Right hindlimb (tissue), 1 donor: ENCODE results near the gene SORCS2.
A peak's percentile ranks its signal among the peaks of the same experiment; 100 is the strongest.

Experiments
- DNase-seq: peaks from one replicate; pipeline ENCODE4 v3.0.0-alpha.2; 2018

SORCS2 gene

GRCh38 chr4:7704625-7705024 is 512.3 kb downstream of the SORCS2 start:
- DNase-seq, result no peak

- DNase-seq, result peak; percentile 68
Observed at GRCh38 chr4:7705062-7705461, 512.7 kb downstream of the SORCS2 start.

GRCh38 chr4:7705593-7705992 is 513.3 kb downstream of the SORCS2 start:
- no peak for DNase-seq

GRCh38 chr4:7708238-7708637 is 515.9 kb downstream of the SORCS2 start:
- no peak for DNase-seq

- no peak for DNase-seq
Observed at GRCh38 chr4:7708981-7709380, 516.6 kb downstream of the SORCS2 start.

- DNase-seq, result no peak
Observed at GRCh38 chr4:7709431-7709830, 517.1 kb downstream of the SORCS2 start.

- no peak for DNase-seq
Observed at GRCh38 chr4:7710126-7710525, 517.8 kb downstream of the SORCS2 start.

- DNase-seq, result no peak
Observed at GRCh38 chr4:7710576-7711306, 518.4 kb downstream of the SORCS2 start.

- DNase-seq, result no peak
Observed at GRCh38 chr4:7711307-7711963, 519.1 kb downstream of the SORCS2 start.

- DNase-seq, result no peak
Observed at GRCh38 chr4:7712021-7712671, 519.8 kb downstream of the SORCS2 start.

- DNase-seq, result no peak
Observed at GRCh38 chr4:7713757-7714156, 521.4 kb downstream of the SORCS2 start.

GRCh38 chr4:7714176-7714575 is 521.8 kb downstream of the SORCS2 start:
- DNase-seq, result no peak

- no peak for DNase-seq
Observed at GRCh38 chr4:7714738-7715137, 522.4 kb downstream of the SORCS2 start.

GRCh38 chr4:7715271-7716009 is 523.1 kb downstream of the SORCS2 start:
- no peak for DNase-seq

- no peak for DNase-seq
Observed at GRCh38 chr4:7716010-7716721, 523.8 kb downstream of the SORCS2 start.

- DNase-seq, result no peak
Observed at GRCh38 chr4:7717161-7717560, 524.8 kb downstream of the SORCS2 start.

GRCh38 chr4:7717946-7718490 is 525.7 kb downstream of the SORCS2 start:
- no peak for DNase-seq

GRCh38 chr4:7719354-7720174 is 527.2 kb downstream of the SORCS2 start:
- peak; percentile 82 for DNase-seq

GRCh38 chr4:7721984-7722551 is 529.7 kb downstream of the SORCS2 start:
- DNase-seq, result no peak

GRCh38 chr4:7722766-7723387 is 530.5 kb downstream of the SORCS2 start:
- peak; percentile 47 for DNase-seq

GRCh38 chr4:7723625-7724024 is 531.3 kb downstream of the SORCS2 start:
- no peak for DNase-seq
